GM18508 (cell line): ENCODE measurements around the gene MEF2C.
"Not testable (repeated sequence)": the region's sequence is repeated elsewhere in the genome, so short reads cannot be mapped to it uniquely, and the experiment has no call there.

Experiments
- ATAC-seq: cut with Tn5 transposase; IDR thresholded peaks from one replicate; pipeline ENCODE4 v1.9.1; 2021; ENCODE audit warnings: moderate number of reproducible peaks; ENCODE audit not compliant: insufficient read depth, unreplicated experiment

MEF2C gene

GRCh38 chr5:88883059-88883835 lies at the start of gene MEF2C:
Gene MEF2C, minus strand, starts transcription at chr5:88883184. Its CDS starts 59,396 bp downstream, at chr5:88823788.
- no peak for ATAC-seq

DNA sequence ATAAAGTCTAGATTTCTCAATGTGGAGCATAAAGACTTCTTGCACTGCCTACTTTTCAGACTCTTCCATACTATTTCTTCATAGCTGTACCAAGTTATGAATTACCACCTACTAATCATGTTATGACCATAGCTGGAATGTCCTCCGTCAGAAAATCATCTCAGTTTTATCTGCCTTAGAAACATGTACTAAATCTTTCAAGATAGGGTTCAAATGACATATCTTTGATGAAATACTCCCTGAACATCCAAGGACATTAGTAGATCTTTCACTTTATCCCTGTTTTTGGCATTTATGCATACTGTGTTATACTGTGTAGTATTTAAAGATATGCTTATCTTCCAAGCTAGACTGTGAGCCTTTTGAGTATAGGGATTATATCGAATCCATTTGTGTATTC lies 49.6 kb upstream of the MEF2C start:
- ATAC-seq, result no peak

GRCh38 chr5:88930335-88930734 lies 47.4 kb upstream of the MEF2C start:
- ATAC-seq, result no peak

- ATAC-seq, result no peak
Observed at GRCh38 chr5:88929385-88929784, 46.4 kb upstream of the MEF2C start.

GRCh38 chr5:88926774-88927173 lies 43.8 kb upstream of the MEF2C start:
- ATAC-seq, result no peak

DNA sequence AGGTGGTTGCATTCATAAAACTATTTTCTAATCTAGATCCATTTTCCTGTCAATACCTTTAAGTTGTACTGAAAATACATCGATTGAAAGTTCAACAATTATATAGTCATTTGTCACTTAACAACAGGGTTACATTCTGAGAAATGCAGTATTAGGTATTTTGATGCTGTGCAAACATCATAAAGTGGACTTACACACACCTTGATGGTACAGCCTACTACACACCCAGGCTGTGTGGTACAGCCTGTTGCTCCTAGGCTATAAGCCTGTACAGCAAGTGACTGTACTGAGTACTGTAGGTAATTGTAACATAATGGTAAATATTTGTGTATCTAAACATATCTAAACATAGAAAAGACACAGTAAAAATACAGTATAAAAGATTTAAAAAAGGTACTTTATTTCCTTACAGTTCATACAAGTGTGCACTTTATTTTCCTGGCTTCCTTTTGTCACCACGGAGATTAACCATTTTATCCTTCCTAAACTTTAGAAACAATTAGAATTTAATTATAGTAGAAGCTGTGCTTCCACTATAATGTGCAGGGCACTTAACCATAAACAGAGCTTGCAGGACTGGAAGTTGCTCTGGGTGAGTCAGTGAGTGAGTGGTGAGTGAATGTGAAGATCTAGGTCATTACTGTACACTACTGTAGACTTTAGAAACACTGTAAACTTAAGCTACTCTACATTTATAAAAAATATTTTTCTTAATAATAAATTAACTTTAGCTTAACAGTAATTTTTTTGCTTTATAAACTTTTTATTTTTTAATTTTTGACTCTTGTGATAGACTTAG lies 42.9 kb upstream of the MEF2C start:
- ATAC-seq, result no peak

GRCh38 chr5:88924330-88924657 lies 41.3 kb upstream of the MEF2C start:
- ATAC-seq, result no peak

- ATAC-seq, result no peak
Observed at GRCh38 chr5:88923623-88924329, 40.8 kb upstream of the MEF2C start.

GRCh38 chr5:88912743-88913142 lies 29.8 kb upstream of the MEF2C start:
- not testable (repeated sequence) for ATAC-seq

DNA sequence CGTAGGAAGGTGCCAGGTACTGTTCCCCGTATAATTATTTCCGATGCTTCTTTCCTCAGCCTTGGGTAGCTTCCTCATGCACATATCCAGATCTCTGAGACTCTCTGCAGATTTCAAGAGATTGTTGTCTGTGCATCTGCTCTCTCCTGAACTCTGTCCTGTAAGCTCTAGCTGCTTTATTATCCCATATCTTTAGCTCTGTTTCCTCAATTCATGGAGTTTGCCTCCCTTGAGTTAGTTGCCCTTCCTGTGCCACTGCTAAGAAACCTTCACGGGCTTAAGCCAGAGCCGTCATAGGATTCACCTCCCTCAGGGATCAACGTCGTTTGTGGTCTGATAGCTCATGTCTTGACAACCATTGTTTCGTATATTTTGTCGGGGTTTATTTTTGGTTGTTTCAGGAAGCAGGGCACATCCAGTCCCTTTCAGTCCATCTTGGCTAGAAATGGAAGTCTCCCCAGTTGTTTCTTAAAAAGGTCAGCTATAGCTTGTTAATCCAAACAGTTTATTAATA lies 28.1 kb upstream of the MEF2C start:
- not testable (repeated sequence) for ATAC-seq

GRCh38 chr5:88904478-88904877 lies 21.5 kb upstream of the MEF2C start:
- ATAC-seq, result not testable (repeated sequence)

GRCh38 chr5:88903966-88904365 lies 21.0 kb upstream of the MEF2C start:
- ATAC-seq, result not testable (repeated sequence)

GRCh38 chr5:88901077-88901476 lies 18.1 kb upstream of the MEF2C start:
- ATAC-seq, result not testable (repeated sequence)

- no peak for ATAC-seq
Observed at GRCh38 chr5:88899096-88899737, 16.2 kb upstream of the MEF2C start.

DNA sequence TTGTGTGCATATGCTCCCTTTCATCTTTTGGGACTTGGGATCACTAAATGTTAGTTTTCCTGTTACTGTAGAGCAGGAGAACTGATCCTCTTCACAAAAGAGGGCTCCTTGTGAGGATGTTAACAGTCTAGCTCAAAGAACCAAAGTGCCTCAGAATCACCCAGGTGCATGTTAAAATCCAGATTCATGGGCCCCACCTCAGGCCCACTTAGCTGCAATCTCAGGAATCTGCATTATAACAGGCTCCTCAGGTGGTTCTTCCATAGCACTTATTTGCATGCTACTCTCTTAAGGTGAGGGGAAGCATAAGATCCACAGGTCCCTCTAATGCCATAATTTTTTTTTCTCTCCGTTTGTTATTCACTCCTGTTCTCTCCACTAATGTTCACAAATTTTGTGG lies 14.8 kb upstream of the MEF2C start:
- no peak for ATAC-seq

- ATAC-seq, result no peak
Observed at GRCh38 chr5:88895681-88896501, 12.9 kb upstream of the MEF2C start.

GRCh38 chr5:88892669-88893068 lies 9.7 kb upstream of the MEF2C start:
- no peak for ATAC-seq

DNA sequence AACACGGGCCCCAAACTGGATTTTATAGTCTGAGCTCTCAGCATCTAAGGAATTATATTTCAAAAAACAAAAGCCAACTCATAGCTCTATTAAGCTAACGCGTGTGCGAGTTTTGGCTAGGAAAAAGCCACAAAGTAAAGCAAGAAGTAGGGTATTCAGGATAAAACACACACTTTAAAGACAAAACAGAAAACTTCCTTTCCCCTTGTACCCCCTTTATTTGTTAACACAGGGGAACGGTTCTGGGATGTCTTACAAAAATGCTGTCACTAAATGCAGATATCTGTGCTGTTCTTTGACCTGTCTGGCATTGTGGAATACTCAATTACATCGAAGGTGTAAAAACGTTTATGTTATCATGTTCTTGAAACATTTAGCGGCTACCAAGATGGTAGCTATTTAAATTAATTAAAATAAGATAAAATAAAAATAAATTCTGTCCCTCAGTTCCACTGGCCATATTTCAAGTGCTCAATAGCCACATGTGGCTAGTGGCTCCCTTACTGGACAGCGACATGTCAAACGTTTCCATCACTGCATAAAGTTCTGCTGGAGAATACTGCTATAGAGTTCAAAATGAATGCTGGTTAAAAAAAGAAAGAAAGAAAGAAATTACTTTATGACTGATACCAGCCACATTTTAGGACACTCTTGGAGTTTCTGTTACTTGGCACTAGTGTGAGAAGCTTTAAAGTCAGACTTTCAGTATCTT lies 7.2 kb upstream of the MEF2C start:
- ATAC-seq, result no peak
